NCI-H82 treated with DMSO at 0.1 percent for 48 hours (cell line): ENCODE results near the gene PRDM16.

Source experiments
- DNase-seq: peaks from one replicate; lab custom pipeline; 2025; ENCODE audit not compliant: unreplicated experiment; lab: John Stamatoyannopoulos, UW

The PRDM16 gene

DNA sequence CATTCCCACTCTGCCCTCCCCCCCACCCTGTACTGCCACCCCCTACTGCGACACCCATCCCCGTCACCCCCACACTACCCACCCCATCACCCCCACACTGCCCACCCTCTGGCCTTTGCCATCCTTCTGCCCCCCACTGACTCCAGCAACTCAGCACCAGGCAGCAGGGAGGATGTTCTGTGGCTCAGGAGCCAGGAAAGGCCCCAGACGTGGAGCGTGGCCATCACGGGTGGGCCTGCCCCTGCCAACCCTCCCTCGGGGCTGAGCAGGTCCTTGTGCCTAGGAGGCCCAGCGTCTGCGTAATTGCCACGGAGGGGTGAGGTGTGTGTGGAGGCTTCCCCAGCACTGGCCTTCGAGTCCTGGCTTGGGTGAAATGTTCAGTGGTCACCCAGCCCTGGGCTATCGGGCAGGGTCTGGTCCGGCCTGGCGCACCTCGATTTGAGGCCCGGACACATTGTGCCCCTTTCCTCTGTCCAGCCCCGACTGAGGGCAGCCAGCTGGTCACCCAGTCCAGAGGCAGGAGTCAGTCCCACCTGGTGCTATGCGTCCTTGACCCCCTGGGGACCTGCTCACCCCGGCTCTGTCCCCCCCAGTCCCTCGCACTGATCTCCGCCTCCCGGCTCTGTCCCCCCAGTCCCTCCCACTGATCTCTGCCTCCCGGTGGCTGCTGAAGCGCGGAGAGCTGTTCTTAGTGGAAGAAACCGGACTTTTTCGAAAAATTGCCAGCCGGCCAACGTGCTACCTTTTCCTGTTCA lies 408.4 kb downstream of the PRDM16 start:
- no peak for DNase-seq

DNA sequence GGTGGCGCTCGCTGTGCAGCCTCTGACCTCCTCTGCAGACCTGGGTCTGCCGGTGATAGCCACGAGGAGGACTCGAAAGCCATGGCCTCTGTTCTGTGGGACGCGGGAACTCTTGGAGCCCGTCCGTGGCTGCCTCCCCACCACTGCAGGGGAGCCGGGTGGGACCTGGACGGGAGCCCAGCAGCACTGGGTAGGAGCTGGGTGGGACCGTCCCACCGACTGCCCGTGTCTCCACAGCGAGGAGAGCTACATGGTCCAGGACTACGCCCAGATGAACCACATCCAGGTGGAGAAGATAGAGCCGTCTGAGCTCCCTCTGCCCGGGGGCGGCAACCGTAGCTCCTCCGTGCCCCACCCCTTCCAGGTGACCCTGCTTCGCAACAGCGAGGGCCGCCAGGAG lies 409.2 kb downstream of the PRDM16 start:
- DNase-seq = no peak

DNA sequence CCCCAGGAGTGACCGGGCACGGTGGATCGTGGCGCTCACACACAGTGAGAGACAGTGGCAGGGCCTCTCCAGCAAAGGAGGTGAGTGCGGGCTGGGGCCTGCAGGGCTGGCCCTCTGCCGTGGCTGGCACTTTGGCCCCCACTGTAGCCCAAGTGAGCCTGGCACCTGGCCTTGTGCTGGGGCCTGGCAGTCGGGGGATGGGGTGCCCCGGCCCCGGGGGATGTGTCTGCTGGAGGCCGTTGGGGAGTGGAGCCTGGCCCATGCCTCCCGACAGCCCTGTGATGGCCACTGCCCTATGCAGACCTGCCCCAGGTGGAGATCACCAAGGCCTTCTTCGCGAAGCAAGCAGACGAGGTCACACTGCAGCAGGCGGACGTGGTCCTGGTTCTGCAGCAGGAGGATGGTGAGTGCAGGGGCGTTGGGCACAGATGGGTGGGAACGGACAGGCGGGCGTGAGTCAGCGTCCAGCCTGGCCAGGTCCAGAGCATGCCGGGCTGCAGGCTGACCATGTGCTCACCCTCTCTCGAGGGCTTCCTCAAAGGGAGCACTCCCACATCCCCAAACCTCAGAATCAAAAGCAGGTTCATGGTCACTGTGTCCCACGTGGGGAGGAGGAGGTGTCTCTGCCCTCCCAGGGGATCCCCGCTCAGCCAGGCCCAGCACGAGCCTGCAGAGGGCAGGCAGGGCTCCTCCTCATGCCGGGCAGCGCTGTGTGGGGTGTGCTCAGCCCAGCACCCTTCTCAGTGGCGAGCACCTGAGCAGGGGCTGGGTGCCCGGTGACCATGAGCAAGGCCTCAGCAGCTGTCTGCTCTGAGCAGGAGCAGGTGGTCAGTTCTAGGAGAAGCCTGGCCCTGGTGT lies 410.7 kb downstream of the PRDM16 start:
- DNase-seq = no peak

DNA sequence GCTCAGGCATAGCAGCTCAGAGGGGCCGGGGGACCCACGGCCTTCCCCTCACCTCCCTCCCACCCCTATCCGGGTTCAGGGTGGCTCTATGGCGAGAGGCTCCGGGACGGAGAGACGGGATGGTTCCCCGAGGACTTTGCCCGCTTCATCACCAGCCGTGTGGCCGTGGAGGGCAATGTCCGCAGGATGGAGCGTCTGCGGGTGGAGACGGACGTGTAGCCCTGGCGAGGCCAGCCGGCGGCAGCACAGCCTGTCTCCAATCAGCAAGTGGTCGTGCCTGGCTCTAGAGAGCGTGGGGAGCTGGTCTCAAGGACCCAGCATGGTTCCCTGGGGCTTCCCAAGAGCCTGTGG lies 411.3 kb downstream of the PRDM16 start:
- DNase-seq = no peak

DNA sequence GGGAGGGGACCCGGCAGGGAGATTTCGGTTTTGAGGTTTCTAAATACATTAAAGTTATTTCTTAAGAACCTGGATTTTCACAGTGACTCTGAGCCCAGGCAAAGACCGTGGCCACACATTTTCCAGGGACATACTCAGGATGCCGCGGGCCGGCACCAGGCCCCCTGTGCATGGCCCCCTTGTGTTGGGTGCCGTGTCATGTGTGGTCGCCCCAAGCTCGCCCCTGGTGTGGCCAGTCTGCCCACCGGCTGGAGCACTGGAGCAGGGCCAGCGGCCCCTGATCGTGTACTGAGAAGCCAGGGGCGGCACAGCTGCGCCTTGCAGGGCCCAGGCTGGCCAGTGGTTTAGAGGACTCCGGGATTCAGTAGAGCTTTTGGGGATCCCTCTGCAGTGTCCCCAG lies 412.0 kb downstream of the PRDM16 start:
- DNase-seq = no peak

DNA sequence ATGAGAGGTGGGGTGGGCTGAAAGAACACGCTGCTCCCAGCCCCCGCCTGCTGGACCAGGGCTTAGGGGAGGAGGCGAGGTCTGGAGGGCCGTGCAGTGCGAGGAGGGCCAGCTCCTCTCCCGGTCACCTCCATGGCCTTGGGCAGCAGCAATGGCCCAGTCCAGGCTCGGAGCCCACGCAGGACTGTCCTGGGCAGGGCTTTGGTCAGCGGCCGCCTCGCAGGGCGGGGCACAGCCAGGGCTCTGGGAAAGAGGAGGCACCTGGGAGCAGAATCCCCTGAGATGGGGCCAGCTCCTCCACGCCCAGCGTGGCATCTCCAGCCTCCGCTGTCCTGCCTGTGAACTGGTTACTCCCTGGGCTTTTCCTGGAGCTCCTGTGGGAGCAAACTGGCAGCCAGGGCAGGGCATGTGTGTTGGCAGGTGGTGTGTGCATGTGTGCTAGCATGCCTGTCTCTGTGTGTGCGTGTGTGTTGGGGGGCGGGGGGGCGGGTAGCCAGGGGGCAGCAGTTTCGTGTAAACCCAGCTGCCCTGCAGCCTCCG lies 412.9 kb downstream of the PRDM16 start:
- no peak for DNase-seq

DNA sequence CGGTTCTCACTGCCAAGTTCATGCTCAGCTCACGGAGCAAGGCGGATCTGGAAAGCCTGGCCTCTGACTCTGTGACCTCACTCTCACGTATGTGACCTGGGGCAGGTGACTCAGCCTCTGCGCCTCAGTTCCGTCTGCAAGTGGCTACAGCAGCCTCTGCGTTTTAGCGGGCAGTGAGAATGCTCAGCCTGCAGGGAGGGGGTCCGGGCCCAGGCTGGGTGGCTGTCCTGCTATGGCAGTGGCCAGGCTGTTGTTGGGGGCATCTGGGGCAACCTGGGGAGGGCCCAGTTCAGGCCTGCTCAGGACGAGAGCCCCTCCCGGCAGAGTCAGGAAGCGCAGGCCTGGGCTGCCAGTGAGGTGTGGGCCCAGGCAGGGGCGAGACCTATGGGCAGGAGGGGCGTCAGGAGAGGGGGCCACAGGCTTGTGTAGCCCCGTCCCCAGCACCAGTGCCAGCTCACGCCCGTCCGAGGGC lies 413.4 kb downstream of the PRDM16 start:
- DNase-seq = no peak

DNA sequence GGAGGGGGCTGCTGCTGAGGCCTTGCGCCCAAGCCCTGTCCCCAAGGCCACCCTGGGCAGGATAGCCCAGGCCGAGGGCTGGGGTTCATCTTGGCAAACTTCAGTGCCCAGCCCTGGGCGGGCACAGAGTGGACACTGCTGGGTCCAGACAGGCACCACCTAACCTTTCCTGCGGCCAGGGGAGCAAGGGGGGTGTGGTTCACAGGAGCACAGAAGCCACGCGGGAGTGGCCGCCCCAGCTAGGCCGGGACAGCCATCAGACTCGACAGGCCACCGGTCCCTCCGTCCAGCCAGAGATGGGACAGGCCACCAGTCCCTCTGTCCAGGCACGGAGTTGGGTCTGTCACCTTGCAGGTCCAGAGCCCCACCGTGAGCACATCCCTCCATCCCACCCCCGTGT lies 414.4 kb downstream of the PRDM16 start:
- no peak for DNase-seq

DNA sequence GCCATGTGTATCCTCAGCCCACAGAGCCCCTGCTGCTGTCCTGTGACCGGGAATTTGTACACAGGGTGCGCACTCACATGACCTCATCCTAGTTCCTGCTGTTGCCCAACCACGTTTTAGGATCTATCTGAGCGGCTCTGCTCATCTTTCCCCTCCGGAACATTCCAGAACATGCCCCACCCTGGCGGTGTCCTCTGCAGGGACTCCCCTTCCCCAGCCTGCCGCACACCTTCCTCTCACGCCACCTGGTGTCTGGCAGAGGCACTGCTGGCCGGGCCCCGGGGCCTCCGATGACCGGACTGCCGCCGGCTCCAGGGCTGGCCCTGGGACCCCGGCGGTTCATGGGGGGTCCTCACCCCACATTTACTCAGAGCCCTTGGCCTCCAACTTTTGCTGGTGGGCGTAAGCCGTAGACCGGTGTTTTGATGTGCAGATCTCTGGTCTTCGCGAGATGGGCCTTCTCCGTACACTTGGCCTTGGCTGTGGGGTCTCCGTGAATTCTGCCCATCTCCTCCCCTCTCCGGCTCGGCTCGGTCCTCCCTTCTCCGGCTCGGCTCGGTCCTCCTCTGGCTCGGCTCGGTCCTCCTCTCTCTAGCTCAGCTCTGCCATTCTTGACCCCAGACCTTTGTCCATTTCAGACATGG lies 414.9 kb downstream of the PRDM16 start:
- DNase-seq = no peak

DNA sequence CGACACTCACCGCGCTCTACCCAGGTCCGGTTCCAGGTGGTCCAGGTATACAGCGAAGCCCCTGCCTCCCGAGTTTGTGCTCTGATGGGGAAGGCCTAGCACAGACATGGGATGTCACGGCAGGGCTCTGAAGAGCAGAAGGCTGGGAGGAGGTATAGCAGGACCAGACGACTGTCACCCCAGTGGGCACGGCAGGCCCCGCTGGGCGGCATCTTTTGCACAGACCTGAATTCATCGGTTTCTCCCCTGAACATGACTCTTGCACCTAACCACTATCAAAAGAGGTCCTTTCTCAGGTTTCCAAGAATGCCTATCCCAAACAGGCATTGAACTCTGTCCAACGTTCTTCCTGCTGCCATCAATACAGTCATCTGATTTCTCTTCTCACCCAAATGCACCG lies 416.0 kb downstream of the PRDM16 start:
- DNase-seq = no peak
